ENCODE data around the gene DEPDC1.
"Not testable (repeated sequence)": the region's sequence is repeated elsewhere in the genome, so short reads cannot be mapped to it uniquely, and the experiment has no call there.

DEPDC1 gene

DNA sequence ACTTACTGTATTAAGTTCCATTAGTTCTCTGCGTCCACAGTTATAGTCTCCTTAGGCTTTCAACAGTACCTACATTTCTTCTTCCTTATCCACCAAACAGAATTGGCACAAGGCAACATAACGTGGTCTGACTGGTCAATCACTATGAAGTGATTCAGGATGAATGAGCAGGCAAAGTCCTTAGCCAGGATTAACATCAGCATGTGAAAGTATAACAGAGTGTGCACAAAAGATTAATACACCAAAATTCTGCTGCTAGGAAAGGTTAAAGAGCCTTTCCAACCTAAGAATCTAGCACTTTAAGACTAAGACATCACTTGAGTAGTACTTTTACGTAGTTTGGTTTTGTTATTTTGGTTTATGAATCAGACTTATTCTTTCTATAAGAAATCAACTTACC lies 15.8 kb downstream of the DEPDC1 start:
- H3K27ac ChIP-seq (ENCODE audit: poor library complexity, severe bottlenecking): no peak overlapping the region
- H3K9me3 ChIP-seq (ENCODE audit: severe bottlenecking): no peaks in the 10 kb centered on the region

GRCh38 chr1:68479501-68479900 lies 17.4 kb downstream of the DEPDC1 start:
- Histone ChIP-seq H3K4me3 (ENCODE audit: severe bottlenecking) (no peak overlapping the region), H3K27ac (ENCODE audit: poor library complexity, severe bottlenecking) (no peak overlapping the region), H3K36me3 (ENCODE audit: low read depth) (peaks cover 92% of the 10 kb centered on the region), H3K27me3 (ENCODE audit: insufficient read depth, poor library complexity, severe bottlenecking) (no peaks in the 10 kb centered on the region), H3K4me1 (ENCODE audit: insufficient read depth, poor library complexity, severe bottlenecking) (no peaks in the 10 kb centered on the region), H3K9me3 (ENCODE audit: severe bottlenecking) (no peaks in the 10 kb centered on the region)
- ATAC-seq (ENCODE audit: low read depth) (no peak), DNase-seq (ENCODE audit: low spot score) (no peak)
- TF ChIP-seq, protein P1, sequence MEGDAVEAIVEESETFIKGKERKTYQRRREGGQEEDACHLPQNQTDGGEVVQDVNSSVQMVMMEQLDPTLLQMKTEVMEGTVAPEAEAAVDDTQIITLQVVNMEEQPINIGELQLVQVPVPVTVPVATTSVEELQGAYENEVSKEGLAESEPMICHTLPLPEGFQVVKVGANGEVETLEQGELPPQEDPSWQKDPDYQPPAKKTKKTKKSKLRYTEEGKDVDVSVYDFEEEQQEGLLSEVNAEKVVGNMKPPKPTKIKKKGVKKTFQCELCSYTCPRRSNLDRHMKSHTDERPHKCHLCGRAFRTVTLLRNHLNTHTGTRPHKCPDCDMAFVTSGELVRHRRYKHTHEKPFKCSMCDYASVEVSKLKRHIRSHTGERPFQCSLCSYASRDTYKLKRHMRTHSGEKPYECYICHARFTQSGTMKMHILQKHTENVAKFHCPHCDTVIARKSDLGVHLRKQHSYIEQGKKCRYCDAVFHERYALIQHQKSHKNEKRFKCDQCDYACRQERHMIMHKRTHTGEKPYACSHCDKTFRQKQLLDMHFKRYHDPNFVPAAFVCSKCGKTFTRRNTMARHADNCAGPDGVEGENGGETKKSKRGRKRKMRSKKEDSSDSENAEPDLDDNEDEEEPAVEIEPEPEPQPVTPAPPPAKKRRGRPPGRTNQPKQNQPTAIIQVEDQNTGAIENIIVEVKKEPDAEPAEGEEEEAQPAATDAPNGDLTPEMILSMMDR (IDR thresholded peaks at IDR 0.05; ENCODE audit: poor library complexity, severe bottlenecking): no peak

More for the DNA sequence above, 15.8 kb downstream of the DEPDC1 start:
- TF ChIP-seq, protein P1 (IDR thresholded peaks at IDR 0.05; ENCODE audit: poor library complexity, severe bottlenecking): no peak
- Histone ChIP-seq H3K4me3 (ENCODE audit: severe bottlenecking) (no peak overlapping the region), H3K36me3 (ENCODE audit: low read depth) (peaks cover 96% of the 10 kb centered on the region), H3K4me1 (ENCODE audit: insufficient read depth, poor library complexity, severe bottlenecking) (no peaks in the 10 kb centered on the region), H3K27me3 (ENCODE audit: insufficient read depth, poor library complexity, severe bottlenecking) (no peaks in the 10 kb centered on the region)
- DNase-seq (ENCODE audit: low spot score) (no peak), ATAC-seq (ENCODE audit: low read depth) (no peak)

DNA sequence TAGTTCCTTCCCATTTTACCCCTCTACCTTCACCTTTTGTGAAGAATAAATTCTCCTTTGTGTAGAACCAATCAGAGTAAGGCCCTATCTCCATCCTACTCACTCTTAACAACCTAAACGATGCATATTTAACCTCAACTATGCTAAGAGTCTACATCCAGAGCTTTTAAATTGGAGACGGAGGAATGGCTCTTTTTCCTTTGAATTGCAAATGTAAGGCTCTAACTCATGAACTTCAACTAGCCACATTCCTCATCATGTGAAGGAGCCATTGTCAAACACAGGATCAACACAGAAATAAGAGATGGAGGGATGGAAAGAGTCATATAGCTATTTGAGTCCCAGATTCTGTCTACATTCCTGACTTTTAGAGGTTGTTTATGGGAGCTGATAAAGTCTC lies 18.2 kb downstream of the DEPDC1 start:
- no peak for ATAC-seq (ENCODE audit: low read depth)
- H3K27me3 ChIP-seq (ENCODE audit: insufficient read depth, poor library complexity, severe bottlenecking): no peaks in the 10 kb centered on the region
- H3K36me3 ChIP-seq (ENCODE audit: low read depth): peaks cover 84% of the 10 kb centered on the region

GRCh38 chr1:68476626-68477025 lies 20.3 kb downstream of the DEPDC1 start:
- H3K27me3 ChIP-seq (ENCODE audit: insufficient read depth, poor library complexity, severe bottlenecking); H3K4me3 ChIP-seq (ENCODE audit: severe bottlenecking); ATAC-seq (ENCODE audit: low read depth); H3K9me3 ChIP-seq (ENCODE audit: severe bottlenecking); H3K27ac ChIP-seq (ENCODE audit: poor library complexity, severe bottlenecking); H3K4me1 ChIP-seq (ENCODE audit: insufficient read depth, poor library complexity, severe bottlenecking); DNase-seq (ENCODE audit: low spot score): not testable (repeated sequence)
- peaks cover 65% of the 10 kb centered on the region for H3K36me3 ChIP-seq (ENCODE audit: low read depth)

More for the DNA sequence above, 18.2 kb downstream of the DEPDC1 start:
- Histone ChIP-seq H3K4me1 (ENCODE audit: insufficient read depth, poor library complexity, severe bottlenecking) (no peaks in the 10 kb centered on the region), H3K27ac (ENCODE audit: poor library complexity, severe bottlenecking) (no peak overlapping the region), H3K4me3 (ENCODE audit: severe bottlenecking) (no peak overlapping the region), H3K9me3 (ENCODE audit: severe bottlenecking) (no peaks in the 10 kb centered on the region)
- TF ChIP-seq, protein P1 (IDR thresholded peaks at IDR 0.05; ENCODE audit: poor library complexity, severe bottlenecking): no peak
- DNase-seq (ENCODE audit: low spot score): no peak

DNA sequence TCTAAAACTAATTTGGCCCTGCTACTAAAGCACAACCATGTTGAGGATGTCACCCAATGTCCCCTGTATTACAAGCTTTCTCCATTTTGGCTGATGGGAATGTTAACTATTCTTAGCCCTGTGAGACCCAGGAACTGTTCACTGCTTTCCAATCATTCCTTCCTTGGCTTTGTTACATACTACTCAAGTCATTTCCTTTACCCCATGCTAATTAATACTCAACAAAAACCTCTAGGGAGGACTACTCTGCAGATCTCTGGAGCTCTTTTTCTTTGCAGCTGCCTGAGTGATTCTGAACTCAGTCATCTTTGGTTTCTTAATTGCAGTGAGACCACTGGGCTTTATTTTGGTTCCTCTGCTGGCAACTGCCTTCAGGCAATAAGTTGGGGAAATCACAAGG lies 23.8 kb downstream of the DEPDC1 start:
- Histone ChIP-seq H3K27ac (ENCODE audit: poor library complexity, severe bottlenecking) (no peak overlapping the region), H3K27me3 (ENCODE audit: insufficient read depth, poor library complexity, severe bottlenecking) (no peaks in the 10 kb centered on the region), H3K4me3 (ENCODE audit: severe bottlenecking) (no peak overlapping the region), H3K4me1 (ENCODE audit: insufficient read depth, poor library complexity, severe bottlenecking) (no peaks in the 10 kb centered on the region), H3K9me3 (ENCODE audit: severe bottlenecking) (no peaks in the 10 kb centered on the region), H3K36me3 (ENCODE audit: low read depth) (peaks cover 32% of the 10 kb centered on the region)
- DNase-seq (ENCODE audit: low spot score) (no peak), ATAC-seq (ENCODE audit: low read depth) (no peak)
- TF ChIP-seq, protein P1 (IDR thresholded peaks at IDR 0.05; ENCODE audit: poor library complexity, severe bottlenecking): no peak

All from RWPE2 (cell line).